DMS 273 (cell line): ENCODE results near the gene CRTAC1.
A peak's percentile ranks its signal among the peaks of the same experiment; 100 is the strongest.

Source experiments
- DNase-seq: peaks from one replicate; lab custom pipeline; 2025; ENCODE audit not compliant: unreplicated experiment; lab: John Stamatoyannopoulos, UW

CRTAC1 gene

DNA sequence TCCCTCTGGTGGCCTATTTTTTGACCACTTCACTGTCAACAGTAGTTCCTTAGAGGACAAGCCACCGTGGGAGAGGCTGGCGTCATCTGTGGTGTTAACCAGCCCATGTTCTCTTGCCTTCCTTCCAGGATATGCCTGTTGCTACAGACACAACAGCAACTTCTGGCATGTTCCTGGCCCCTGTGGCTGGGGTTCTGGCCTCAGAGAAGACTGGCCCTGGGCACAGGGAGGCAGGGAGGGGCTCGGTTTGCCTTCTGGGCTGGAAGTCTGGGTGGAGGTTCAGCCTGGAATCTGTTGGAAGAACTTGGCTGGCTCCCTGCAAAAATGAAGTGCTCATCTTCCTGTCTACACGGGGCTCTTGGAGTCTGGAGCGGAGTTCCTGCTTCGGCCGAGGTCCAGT, 155.0 kb downstream of the CRTAC1 start:
- no peak for DNase-seq

DNA sequence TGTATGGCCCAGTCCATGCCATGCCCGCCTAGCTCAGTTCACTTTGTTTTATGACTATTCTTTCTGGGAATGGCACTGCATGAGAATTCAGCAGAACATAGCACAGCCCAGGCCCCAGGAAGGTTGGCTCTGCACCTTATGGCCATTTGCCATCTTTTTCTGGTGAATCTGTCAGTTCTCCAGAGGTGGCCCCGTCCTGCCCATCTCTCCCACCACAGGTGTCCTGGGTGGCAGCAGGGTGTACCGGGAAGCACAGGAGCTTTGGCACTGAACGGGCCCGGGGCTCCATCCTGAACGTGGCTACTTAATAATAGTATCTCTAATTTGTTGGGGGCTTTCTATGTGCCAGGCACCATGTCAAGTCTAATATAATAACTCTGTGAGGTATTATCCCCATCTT, 156.1 kb downstream of the CRTAC1 start:
- DNase-seq = no peak

DNA sequence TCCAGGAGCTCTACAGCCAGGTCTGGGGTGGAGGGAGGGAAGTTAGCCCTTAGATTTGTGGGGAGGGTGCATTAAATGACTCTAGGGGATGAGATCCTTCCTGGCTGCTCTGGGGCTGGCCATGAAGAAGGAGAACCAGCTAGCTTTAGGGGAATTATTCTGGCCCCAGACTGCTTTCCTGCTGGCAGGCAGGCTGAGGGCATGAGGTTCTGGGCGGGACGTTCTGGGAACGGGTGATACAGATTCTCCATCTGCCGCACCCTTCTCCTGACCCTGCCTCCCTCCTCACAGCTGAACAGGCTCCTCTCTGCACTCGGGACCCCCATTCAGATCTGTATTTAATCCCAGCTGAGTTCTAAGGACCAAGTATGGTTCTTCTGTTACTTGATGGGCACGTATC, 156.9 kb downstream of the CRTAC1 start:
- peak; percentile 67 for DNase-seq

DNA sequence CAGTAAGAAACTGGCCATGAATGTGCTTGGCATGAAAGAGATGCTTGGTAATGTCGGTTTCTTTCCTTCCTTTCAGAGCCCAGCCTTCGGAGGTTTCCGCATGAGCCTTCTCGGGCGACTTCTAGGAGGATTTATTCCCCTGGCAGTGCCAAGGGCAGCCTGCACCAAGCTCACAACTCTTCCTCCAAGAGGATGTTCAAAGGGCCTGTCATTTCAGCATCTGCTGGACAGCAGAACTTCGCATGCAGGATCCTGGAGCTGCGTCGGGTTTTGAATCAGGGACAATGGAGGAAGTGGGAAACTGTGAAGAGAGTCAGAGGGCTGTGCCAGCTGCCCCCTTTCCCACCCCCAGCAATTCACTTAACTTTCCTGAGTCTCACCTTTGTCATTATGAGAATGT, 159.4 kb downstream of the CRTAC1 start:
- DNase-seq = no peak

DNA sequence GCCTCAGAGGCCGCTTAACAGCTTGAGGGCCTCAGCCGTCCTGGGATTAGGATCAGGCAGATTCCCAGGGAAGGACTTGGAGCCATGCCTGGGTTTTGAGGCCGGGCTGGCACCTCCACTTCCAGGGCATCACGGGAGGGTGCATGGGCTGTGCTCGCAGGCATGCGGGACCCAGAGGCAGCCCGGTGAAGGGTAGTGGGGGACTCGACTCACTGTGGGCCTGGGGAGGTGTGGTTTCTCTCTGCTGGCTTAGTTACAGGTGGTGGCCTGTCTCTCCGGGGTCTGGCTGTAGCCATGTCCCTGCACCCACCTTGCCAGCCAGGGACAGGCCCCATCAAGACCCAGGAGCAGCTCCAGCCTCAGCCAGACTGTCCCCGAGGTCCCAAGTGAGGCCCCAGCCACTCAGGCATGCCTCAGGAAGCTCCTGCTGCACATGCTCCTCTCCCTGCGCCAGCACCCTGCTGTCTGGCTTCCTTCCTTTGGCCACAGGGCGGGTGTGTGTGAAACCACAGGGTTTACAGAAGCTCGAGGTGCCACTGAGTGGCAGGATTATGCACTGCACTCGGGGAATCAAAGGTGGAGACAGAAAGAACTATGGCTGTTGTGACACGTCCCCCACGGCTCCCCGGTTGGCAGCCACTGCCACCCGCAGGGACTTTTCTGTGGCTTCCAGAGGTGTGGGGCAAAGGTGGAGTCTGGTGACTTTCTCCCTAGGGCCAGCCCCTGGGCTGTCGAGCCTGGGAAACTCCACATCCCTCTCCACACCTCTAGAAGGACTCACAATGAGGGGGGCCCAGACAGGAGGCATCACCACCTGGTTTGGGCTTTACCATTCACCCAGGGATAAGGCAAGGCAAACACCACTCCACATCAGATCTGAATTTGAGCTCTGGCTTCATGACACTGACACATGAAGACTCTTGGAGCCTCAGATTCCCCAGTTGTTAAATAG, 161.1 kb downstream of the CRTAC1 start:
- peak; percentile 93 for DNase-seq

DNA sequence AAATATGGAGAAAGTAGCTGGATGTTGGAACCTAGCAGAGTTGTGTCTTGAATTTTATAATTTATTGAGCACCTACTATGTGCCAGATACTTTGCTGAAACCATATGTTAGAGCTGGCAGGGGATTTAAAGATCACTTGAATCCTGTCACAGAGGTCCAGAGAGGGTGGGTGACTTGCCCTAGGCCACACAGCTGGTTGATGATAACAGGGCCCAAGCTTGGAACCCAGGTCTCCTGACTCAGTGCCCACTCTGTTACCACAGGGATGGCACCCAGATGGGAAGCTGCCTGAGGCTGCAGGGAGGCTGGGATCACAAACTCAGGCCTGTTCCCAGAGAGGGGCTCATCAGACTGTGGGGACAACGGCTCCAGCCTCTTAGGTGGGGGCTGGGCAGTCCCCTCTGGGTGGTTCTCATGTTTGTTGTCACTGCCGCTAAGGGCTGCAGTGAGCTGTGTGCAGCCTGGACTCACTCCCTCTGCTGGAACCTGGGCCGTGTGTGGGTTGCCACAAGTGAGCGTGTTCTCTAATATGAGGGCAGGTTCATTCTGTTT, 162.2 kb downstream of the CRTAC1 start:
- no peak for DNase-seq

DNA sequence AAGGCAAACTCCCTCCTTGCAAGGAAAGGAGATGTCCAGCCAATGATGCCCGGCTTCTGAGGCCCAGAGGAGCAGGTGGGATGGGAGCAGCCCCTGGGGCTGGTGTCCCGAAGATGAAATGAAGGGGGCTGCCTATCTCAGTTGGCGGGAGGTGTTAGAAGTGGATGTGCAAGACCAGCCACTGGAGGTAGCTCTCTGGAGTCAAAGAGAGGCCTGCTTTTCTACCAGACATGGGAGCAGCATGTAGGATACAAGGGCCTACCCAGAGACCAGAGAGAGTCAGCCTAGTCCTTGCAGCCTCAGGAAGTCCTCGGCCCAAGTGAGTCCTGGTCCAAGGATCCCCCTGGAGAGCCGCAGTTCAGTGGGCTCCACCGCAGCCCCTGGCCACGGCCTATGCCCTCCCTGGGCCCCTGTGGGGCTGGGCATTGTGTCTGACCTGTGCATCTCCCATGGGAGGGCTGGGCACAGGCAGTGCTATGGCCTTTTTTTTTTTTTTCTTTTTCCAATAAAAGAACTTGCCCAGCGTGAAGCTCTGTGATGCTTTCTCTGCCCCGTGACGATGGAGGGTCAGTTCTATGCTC, 163.1 kb downstream of the CRTAC1 start:
- DNase-seq = no peak

DNA sequence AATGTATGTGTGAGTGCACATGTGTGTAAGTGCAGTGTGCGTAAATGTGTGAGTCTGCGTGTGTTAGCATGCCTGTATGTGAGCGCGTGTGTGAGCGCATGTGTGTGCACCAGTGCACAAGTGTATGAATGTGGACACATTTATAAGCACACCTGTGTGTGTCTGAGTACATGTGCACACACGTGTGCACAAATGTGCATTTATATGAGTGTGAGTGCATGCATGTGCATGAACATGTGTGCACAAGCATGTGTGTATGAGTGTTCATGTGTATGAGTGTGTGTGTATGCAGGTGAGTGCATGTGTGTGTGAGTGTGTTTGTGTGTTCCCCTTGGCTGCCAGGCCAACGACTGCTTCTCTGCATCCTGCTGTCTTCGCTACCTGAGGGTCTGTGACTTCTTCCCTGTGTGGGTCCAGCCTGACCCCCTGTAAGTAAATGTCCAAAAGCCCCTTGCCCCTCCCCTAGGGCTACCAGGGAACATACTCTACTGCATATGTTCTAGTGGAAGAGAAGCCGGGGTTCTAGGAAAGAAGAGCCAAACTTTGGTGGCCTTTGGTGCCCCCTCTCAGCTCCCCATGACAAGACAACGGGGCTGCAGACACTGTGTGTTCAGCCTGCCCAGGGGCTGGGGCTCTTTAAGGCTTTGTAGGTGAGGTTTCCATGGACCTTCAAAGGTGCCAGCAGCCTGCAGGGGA, 163.7 kb downstream of the CRTAC1 start:
- DNase-seq = no peak

DNA sequence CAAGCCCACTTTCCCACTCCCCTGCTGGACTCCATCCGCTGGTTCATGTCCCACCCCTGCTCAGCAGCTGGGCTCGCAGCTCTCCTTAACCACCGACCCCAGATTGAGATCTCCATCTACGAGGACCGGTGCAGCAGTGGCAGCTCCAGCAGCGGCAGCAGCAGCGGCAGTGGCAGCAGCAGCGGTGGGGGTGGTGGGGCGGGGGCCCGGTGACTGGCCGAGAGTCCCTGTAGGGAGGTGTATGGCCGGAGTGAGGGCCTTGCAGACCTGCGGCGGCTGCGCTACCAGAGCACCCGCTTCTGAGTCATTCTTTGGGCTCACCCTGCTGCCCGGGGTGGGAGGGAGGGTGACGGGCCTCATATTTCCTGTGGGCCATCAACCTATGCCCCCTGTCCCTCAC, 164.9 kb downstream of the CRTAC1 start:
- no peak for DNase-seq

DNA sequence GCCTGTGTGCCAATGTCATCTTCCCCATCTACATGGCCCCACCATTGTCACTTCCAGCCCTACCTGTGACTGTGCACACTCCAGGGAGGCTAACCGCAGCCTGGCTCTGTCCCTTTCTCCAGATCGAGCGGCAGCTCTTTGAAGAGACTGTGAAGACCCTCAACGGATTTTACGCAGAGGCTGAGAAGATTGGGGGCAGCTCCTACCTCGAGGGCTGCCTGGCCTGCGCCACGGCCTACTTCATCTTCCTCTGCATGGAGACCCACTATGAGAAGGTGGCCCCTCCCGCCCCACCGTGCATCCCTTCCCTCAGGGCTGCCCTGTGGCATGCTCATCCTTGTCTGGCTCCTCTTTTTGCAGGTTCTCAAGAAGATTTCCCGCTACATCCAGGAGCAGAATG, 166.6 kb downstream of the CRTAC1 start:
- no peak for DNase-seq

DNA sequence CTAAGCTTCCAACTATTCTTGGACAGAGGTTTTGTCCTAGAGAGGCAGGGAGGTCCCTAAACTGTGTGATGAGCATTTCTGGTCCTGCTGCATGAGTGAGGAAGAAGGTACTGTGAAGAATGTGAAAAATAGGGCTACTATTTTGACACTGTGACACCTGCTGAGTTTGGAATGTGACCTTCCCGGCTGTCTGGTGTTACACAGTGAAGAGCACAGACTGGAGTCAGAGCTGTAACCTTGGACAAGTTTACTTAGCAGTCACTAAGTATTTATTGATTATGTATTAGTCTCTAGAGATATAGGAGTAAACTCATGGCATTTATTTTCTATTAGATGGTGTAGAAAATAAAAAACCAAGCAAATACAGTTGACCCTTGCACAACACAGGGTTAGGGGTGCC, 168.5 kb downstream of the CRTAC1 start:
- DNase-seq = no peak

DNA sequence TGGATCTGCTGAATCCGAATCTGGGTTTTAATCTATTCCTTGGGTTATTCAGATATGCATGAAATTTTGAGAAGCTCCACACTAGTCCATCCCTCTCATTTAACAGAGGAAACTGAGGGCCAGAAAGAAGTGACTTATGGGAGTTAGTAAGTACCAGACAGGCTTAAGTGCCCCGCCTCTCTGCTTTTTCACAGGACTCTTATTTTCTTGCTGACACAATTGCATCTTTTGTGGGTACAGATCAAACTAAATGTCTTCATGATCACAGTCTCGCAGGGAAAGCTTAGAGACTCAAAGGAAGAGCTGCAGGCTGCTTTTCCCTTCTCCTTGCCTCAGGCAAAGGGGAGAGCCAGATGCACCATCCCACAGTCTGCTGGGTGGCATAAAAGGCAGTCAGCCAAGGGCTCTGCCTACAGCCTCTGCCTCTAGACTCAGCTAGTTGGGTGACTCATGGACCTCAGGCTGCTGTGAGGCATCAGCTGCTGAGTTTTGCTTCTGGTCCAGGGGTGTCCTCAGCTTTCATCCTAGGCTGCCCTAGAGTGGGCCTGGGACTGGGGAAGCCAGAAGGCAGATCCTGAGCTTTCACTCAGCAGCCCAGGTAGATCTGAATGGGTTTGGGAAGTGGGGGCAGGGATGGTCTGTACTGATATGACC, 169.2 kb downstream of the CRTAC1 start:
- DNase-seq = peak; percentile 73

DNA sequence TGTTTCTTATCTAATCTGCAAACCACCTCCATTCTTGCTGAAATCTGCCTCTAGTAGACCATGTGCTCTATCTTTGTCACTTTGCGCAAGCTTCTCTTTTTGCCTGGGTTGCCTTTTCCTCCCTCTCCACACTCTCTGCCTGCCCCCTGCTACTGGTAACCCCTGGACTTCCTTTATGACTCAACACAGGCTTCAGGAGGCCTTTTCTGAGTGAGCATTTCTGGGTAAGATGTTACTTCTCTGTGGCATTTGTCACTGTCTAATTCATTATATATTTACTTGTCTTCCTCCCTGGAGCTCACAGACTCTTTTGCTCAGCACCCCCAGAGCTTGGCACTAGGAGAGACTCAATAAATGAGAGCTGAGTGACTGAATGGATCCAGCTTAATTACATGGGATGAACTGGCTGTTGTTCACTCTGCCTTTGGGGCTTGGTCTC, 172.4 kb downstream of the CRTAC1 start:
- no peak for DNase-seq

DNA sequence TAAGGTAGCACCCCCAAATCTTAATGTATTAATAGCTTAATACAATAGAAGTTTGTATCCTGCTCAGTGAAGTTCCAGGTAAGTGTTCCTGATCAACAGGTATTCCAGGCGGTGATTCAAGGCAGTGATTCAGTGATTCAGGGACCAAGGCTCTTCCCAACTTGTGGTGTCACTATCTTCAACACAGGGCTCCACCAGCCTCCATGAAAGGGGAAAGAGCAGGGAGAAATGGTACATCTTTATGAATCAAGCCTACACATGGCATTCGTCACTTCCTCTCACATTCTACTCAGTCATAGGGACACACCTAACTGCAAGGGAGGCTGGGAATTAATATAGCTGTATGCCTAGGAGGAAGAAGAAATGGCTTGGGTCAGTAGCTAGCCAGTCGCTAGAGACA, 175.7 kb downstream of the CRTAC1 start:
- DNase-seq = no peak

DNA sequence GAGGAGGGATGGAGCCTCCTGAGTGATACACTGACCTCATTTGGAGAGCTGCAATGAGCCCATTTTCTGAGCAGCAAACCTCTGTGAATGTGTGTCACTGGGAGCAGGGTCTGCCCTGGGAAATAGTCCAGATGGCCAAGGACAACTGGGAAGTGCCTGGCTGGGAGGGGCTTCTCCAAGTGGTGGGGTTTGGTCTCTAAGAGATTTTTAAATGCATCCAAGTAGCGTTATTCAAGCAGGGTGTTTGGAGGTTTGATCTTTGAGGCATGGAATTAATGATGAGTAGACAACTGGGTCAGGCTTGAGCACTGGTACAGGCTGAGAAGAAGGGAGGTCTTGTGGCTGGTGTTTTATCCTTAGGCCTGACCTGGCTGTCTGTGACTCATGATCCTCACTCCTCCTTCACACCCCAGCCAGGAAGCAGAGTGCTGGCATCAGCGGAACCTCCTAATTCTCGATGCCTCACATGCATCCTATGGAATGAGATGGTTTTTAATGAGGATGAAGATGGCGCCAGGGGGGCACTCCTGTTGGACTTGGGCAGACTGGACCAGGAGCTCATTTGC, 177.5 kb downstream of the CRTAC1 start:
- peak; percentile 18 for DNase-seq

DNA sequence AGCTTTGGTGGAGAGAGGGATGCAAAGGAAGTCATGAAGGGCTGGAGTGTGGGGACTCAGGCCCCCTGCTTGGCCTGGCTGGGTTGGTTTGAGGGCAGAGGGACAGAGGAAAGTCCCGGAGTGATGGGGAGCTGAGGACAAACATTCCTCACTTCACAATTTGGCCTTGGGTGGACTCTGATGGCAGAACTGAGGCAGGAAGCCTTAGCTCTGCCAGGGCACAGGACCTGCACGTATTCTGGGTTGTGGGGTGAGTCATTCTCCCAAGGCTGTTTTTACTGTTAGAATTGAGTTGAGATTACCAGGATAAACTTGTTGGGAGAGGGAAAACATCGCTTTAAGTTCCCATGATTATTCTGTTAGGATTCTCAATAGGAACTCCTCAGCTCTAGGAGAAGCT, 178.1 kb downstream of the CRTAC1 start:
- DNase-seq = no peak

DNA sequence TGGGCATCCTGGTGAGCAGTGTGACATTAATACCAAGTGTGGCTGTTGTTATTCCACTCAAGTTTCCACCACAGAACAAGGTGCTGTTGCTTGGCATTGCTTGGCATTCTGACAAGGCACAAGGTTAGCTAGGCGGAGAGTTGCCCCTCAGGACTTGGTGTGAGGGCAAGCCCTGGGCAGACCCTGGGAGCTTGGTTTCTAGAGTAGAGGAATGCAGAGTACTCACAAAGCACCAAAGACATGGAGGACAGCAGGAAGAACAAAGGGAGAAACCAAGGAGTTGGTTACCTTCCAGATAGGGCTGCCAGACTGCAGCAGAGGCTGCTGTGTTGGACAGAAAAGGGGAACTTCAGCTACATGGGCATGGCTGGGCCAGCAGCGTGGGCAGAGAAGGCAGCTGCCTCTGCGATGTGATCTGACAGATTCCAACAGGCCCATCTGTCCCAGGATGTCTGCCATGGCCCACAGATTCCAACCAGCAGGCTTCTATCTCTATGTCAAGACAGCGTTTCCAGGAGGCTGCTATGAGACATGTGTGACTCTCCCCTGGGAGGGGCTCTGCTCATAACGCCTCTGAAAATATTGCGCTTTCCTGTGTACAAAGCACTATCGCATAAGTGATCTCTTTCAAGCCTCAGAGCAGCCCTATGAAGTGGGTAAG, 178.9 kb downstream of the CRTAC1 start:
- peak; percentile 91 for DNase-seq

DNA sequence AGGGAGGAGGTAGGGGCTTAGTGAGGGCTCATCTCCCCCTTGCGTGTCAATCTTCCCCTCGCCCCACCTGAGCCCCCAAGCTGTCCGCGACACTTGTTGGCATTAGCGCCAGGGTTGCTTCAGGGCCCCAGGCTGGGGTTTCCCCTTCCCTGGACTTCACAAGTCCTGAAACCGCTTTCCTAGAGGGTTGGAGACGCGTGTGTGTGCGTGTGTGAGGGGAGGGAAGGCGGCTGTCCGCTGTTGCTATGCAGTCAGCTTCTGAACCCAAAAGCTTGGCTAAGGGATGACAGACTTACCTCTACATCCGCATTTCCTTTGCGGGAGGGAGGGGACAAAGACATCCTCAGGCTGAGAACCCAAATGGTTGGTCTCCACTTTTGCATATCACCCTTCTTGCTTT, 180.0 kb downstream of the CRTAC1 start:
- DNase-seq = peak; percentile 52

DNA sequence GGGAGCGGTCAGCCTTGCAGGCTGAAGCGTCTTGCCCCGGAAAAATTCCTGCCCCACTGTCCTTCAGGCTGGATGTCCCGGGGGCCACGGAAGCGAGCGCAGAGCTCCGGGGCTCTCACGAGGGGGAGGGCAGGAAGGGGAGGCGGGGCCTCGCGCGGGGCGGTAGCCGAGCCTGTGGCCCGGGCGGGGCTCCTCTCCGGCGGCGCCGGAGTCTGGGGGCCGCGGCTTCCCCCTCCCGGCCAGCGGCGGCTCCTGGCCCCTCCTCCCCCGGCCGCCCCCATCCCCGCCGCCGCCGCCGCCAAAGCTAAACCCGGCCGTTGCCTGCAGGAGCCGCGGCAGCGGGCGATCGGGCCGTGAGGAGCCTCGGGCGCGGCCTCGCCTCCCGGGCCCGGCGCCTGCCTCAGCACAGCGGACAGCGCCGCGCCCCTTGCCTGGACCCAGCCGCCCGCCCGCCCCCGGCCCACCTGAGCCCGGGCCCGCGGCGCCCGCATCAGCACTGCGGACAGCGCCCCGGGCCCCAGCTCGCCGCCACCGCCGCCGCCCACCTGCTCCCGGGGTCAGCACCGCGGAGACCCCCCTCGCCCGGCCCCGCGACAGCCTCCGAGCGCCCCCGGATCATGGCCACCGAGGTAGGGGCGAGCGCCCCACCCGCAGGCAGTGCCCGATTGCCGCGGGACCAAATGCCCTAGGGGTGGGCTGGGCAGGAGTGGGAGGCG, 180.6 kb downstream of the CRTAC1 start, which contains the start of gene GOLGA7B:
Gene GOLGA7B, plus strand, starts transcription at position 157 of the 716 bp plus-strand sequence. Its CDS starts 461 bp downstream, at position 618.
- peak; percentile 59 for DNase-seq
